RWPE2 (cell line): ENCODE measurements around the gene BTG2.
A peak's percentile ranks its signal among the peaks of the same experiment; 100 is the strongest.

Source experiments
- ATAC-seq: fragments of 200-7000 bp; cut with Tn5 transposase; 3 replicates; pipeline ENCODE4 v1.9.1; 2021; ENCODE audit warnings: low read depth
- DNase-seq: peaks from one replicate; pipeline ENCODE4 v3.0.0-alpha.2; 2020; ENCODE audit warnings: low spot score
- H3K27ac ChIP-seq: fragments of 450-650 bp; 2 replicates; pipeline ENCODE4 v1.5.1; 2017; ENCODE audit warnings: mild to moderate bottlenecking; ENCODE audit not compliant: poor library complexity, severe bottlenecking
- H3K27me3 ChIP-seq: fragments of 250-450 bp; sonication (Bioruptor Pico); 2 replicates; pipeline ENCODE4 v1.5.1; 2021; ENCODE audit warnings: mild to moderate bottlenecking, moderate library complexity; ENCODE audit not compliant: insufficient read depth, poor library complexity, severe bottlenecking
- H3K36me3 ChIP-seq: fragments of 250-450 bp; sonication (Bioruptor Pico); 2 replicates; pipeline ENCODE4 v1.5.1; 2020; ENCODE audit warnings: low read depth, mild to moderate bottlenecking, moderate library complexity
- H3K4me1 ChIP-seq: fragments of 250-450 bp; sonication (Bioruptor Pico); 2 replicates; pipeline ENCODE4 v1.5.1; 2021; ENCODE audit warnings: mild to moderate bottlenecking, moderate library complexity; ENCODE audit not compliant: insufficient read depth, poor library complexity, severe bottlenecking
- H3K4me3 ChIP-seq: fragments of 250-450 bp; sonication (Bioruptor Pico); 2 replicates; pipeline ENCODE4 v1.5.1; 2021; ENCODE audit warnings: mild to moderate bottlenecking, moderate library complexity; ENCODE audit not compliant: severe bottlenecking
- H3K9me3 ChIP-seq: fragments of 250-450 bp; sonication (Bioruptor Pico); 2 replicates; pipeline ENCODE4 v1.5.1; 2021; ENCODE audit warnings: mild to moderate bottlenecking, moderate library complexity; ENCODE audit not compliant: severe bottlenecking
- TF ChIP-seq, protein P1 (sequence below): fragments of 450-650 bp; IDR thresholded peaks from one replicate; pipeline ENCODE4 v1.5.1; 2017; ENCODE audit warnings: mild to moderate bottlenecking, moderate library complexity; ENCODE audit not compliant: poor library complexity, severe bottlenecking

Gene BTG2

DNA sequence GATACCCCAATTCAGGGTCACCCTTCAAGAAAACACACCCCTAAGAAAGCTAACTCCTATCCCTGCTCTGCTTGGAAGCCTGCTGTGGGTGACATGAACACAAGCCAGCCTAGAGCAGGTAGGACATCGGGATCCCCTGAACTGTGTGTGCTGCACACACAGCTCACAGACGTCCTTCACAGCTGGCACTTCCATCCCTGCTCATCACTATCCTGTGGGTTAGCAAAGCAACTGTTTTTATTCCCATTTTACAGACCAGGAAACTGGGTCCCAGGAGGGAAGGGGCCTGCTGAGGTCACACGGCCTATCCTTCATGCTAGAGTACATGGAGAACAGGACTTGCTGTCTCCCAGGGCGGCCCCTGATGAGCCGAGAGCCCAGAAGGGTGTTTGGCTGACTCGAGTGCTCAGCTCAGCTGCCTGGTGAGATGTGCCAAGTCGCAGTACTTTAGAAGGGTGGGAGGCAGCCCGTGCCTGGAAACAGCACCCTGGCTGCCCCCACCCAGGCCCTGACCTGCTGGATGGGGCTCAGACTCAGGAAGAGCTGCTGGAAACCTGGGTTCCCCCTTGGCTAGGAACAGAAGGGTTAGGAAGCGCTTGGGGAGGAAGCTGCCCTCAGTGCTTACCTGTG, 28.3 kb upstream of the BTG2 start:
- no peak for DNase-seq
- Histone ChIP-seq H3K4me1 (peaks cover 10% of the 10 kb centered on the region), H3K27ac (no peak overlapping the region), H3K27me3 (no peaks in the 10 kb centered on the region), H3K4me3 (no peak overlapping the region), H3K36me3 (no peaks in the 10 kb centered on the region), H3K9me3 (no peaks in the 10 kb centered on the region)
- no peak for ATAC-seq
- TF ChIP-seq, protein P1, sequence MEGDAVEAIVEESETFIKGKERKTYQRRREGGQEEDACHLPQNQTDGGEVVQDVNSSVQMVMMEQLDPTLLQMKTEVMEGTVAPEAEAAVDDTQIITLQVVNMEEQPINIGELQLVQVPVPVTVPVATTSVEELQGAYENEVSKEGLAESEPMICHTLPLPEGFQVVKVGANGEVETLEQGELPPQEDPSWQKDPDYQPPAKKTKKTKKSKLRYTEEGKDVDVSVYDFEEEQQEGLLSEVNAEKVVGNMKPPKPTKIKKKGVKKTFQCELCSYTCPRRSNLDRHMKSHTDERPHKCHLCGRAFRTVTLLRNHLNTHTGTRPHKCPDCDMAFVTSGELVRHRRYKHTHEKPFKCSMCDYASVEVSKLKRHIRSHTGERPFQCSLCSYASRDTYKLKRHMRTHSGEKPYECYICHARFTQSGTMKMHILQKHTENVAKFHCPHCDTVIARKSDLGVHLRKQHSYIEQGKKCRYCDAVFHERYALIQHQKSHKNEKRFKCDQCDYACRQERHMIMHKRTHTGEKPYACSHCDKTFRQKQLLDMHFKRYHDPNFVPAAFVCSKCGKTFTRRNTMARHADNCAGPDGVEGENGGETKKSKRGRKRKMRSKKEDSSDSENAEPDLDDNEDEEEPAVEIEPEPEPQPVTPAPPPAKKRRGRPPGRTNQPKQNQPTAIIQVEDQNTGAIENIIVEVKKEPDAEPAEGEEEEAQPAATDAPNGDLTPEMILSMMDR = no peak

DNA sequence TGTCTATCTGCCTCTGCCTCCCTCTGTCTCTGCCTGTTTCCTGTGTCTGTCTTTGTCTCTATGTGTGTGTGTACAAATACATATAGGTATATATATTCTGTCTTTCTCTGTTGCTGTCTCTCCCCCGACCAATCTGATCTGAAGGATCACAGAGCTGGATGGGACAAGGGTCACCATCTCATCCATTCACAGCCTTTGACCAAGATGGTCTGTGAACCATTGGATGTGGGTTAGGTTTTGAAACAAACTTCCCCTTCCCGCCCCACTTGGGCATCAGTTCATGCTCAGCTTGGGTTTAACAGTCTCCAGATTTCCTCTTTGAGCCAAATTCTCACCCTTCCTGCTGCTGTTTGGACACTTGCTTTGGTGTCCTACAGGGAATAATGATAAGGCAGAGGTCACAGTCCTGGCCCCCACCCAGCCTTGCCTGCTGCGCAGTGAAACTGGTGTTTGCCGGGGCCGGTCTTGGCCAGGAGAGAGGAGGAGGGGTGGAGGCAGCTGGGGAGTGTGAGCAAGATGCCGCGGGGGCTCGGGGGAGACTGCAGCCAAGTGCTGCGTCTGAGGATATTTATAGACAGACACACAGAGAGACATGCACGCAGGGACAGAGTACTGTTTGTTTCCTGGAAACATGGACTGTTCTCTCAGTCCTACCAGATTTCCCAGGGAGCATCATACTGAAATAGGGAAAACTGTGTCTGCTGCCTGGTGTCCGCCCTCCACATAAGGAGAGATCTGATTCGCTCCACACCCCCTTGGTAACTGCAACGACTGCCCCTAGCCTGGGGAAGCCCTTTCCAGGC, 27.0 kb upstream of the BTG2 start:
- ATAC-seq = 0 out of 3 replicates have a peak, but pooled peaks have one; percentile 18
- no peaks in the 10 kb centered on the region for H3K36me3 ChIP-seq
- peaks cover 10% of the 10 kb centered on the region for H3K4me1 ChIP-seq
- no peaks in the 10 kb centered on the region for H3K9me3 ChIP-seq
- H3K27me3 ChIP-seq = no peaks in the 10 kb centered on the region
- TF ChIP-seq, protein P1 = no peak
- no peak overlapping the region for H3K27ac ChIP-seq
- DNase-seq = no peak
- no peak overlapping the region for H3K4me3 ChIP-seq

DNA sequence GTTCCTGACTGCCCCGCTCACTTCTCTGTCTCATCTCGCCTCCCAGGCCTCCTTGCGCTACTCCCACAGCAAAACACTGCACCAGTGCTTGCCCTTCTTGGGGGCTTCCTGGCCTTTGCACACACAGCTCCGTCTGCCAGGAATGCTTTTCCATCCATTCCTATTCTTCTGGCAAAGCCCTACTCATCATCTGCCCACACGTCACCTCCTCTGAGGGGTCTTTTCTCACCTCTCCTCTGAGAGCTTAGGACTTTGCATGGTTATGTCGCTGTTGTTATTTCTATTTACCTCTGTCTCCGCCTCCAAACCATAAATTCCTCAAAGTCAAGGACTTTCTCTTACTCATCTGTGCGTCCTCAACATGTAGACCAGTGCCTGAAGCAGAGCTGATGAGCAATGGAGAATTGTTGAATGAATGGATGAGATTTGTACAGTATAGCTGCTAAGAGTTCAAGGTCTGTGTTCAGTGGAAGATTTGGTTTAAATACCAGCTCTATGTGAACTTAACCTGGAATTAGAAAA, 26.4 kb upstream of the BTG2 start:
- H3K27me3 ChIP-seq = no peaks in the 10 kb centered on the region
- no peaks in the 10 kb centered on the region for H3K9me3 ChIP-seq
- peaks cover 10% of the 10 kb centered on the region for H3K4me1 ChIP-seq
- DNase-seq (no peak), ATAC-seq (no peak)
- no peaks in the 10 kb centered on the region for H3K36me3 ChIP-seq
- H3K27ac ChIP-seq = no peak overlapping the region
- TF ChIP-seq, protein P1 = no peak
- H3K4me3 ChIP-seq = no peak overlapping the region

DNA sequence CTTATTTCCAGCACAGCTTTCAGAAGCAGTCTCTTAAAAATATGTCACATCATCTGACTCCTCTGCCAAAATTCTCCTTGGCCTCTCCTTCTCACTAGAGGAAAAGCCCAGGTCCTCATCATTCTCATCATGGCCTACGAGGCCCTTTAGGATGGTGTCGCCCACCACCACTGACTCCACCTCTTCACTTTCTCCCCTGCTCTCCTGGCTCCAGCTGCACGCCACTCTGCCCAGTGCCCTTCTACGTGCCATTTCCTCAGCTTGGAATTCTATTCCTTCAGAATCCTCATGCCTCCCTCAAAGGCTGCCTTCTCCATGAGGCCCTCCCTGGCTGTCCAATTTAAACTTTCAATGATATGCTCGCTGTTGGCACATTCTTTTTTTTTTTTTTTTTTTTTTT, 25.3 kb upstream of the BTG2 start:
- peaks cover 10% of the 10 kb centered on the region for H3K4me1 ChIP-seq
- TF ChIP-seq, protein P1 = no peak
- ATAC-seq = no peak

DNA sequence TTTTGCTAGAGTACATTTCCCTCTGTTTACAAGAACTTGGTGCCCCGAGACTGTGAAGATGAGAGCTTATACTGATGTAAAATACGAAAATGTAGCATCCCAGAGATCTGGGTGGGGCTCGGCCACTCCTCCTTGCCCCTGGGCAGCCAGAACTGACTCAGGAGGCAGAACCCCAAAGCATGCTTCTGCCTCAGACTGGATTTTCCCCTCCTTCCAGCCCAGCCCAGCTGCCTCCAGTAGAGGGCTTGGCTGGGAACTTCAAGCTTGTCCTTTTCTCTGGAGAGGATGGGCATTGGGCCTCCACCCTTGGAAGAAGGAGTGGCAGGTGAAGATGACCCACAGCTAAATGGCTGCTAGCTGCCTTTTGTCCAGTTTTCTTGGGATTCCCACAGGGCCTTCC, 24.3 kb upstream of the BTG2 start:
- H3K4me3 ChIP-seq = no peak overlapping the region
- H3K27ac ChIP-seq = no peak overlapping the region
- H3K27me3 ChIP-seq = no peaks in the 10 kb centered on the region
- no peaks in the 10 kb centered on the region for H3K36me3 ChIP-seq
- DNase-seq = no peak
- ATAC-seq = peak; percentile 94
- TF ChIP-seq, protein P1 = peak; percentile 16
- H3K9me3 ChIP-seq = no peaks in the 10 kb centered on the region
- peaks cover 10% of the 10 kb centered on the region for H3K4me1 ChIP-seq

More for the DNA sequence above, 25.3 kb upstream of the BTG2 start:
- no peaks in the 10 kb centered on the region for H3K27me3 ChIP-seq
- H3K36me3 ChIP-seq = no peaks in the 10 kb centered on the region
- no peaks in the 10 kb centered on the region for H3K9me3 ChIP-seq
- DNase-seq = no peak
- H3K27ac ChIP-seq = no peak overlapping the region
- no peak overlapping the region for H3K4me3 ChIP-seq
